GM23338 (cell line): ENCODE measurements around the gene LRFN4. TPM values are rescaled to one million over a fixed set of nuclear protein-coding genes. Genes with fewer than 3 reads are reported as not detected.
A peak's percentile ranks its signal among the peaks of the same experiment; 100 is the strongest.

Experiments used
- ATAC-seq: fragments of 200-7000 bp; cut with Tn5 transposase; 3 replicates; pipeline ENCODE4 v1.9.1; 2020
- DNase-seq: peaks from one replicate; pipeline ENCODE4 v3.0.0-alpha.2; 2015; ENCODE audit warnings: low spot score
- H2AFZ ChIP-seq: fragments of 200-600 bp; sonication (generic); 2 replicates; pipeline ENCODE4 v1.8.0; 2016; ENCODE audit warnings: antibody characterized with exemption, mild to moderate bottlenecking, moderate library complexity
- H3F3A ChIP-seq: fragments of 200-600 bp; sonication (generic); replicated peaks from 2 replicates; pipeline ENCODE4 v1.8.0; 2017; ENCODE audit warnings: antibody characterized with exemption, mixed run types, low read depth
- H3K27ac ChIP-seq: fragments of 200-600 bp; sonication (generic); 2 replicates; pipeline ENCODE4 v1.6.1; 2016; ENCODE audit warnings: low read depth
- H3K27me3 ChIP-seq: fragments of 200-600 bp; sonication (generic); 2 replicates; pipeline ENCODE4 v1.8.0; 2016; ENCODE audit warnings: mild to moderate bottlenecking, mixed run types, moderate library complexity; ENCODE audit not compliant: insufficient read depth
- H3K36me3 ChIP-seq: fragments of 200-600 bp; sonication (generic); 2 replicates; pipeline ENCODE4 v1.8.0; 2016; ENCODE audit warnings: mild to moderate bottlenecking; ENCODE audit not compliant: insufficient read depth
- H3K4me1 ChIP-seq: fragments of 200-600 bp; sonication (generic); 2 replicates; pipeline ENCODE4 v1.8.0; 2016; ENCODE audit warnings: mild to moderate bottlenecking, moderate library complexity; ENCODE audit not compliant: insufficient read depth
- H3K4me2 ChIP-seq: fragments of 200-600 bp; sonication (generic); 2 replicates; pipeline ENCODE4 v1.7.1; 2017; ENCODE audit warnings: mixed run types
- H3K4me3 ChIP-seq: fragments of 200-600 bp; sonication (generic); 2 replicates; pipeline ENCODE4 v1.6.1; 2016; ENCODE audit warnings: mixed run types
- H3K79me2 ChIP-seq: fragments of 200-600 bp; sonication (generic); replicated peaks from 2 replicates; pipeline ENCODE4 v1.8.0; 2017; ENCODE audit warnings: mild to moderate bottlenecking; ENCODE audit not compliant: insufficient read depth
- H3K9me2 ChIP-seq: fragments of 200-600 bp; sonication (generic); 2 replicates; pipeline ENCODE4 v1.8.0; 2017; ENCODE audit not compliant: insufficient read depth
- H4K20me1 ChIP-seq: fragments of 200-600 bp; sonication (generic); replicated peaks from 2 replicates; pipeline ENCODE4 v1.8.0; 2017; ENCODE audit warnings: mild to moderate bottlenecking; ENCODE audit not compliant: insufficient read depth
- H3K27ac Mint-ChIP-seq: 2 replicates; pipeline ENCODE4 v1.8.0; 2020; ENCODE audit warnings: inconsistent platforms, mild to moderate bottlenecking, moderate library complexity, mixed read lengths
- H3K27me3 Mint-ChIP-seq: 3 replicates; pipeline ENCODE4 v1.8.0; 2022; ENCODE audit warnings: low read depth, mild to moderate bottlenecking, moderate library complexity, mixed read lengths, inconsistent platforms; ENCODE audit not compliant: insufficient read depth, poor library complexity
- H3K36me3 Mint-ChIP-seq: 3 replicates; pipeline ENCODE4 v1.8.0; 2021; ENCODE audit warnings: low read depth, mild to moderate bottlenecking, inconsistent platforms, moderate library complexity, mixed read lengths
- H3K4me1 Mint-ChIP-seq: 3 replicates; pipeline ENCODE4 v1.8.0; 2020; ENCODE audit warnings: mild to moderate bottlenecking, inconsistent platforms, mixed read lengths
- H3K4me3 Mint-ChIP-seq: 3 replicates; pipeline ENCODE4 v1.8.0; 2021; ENCODE audit warnings: moderate library complexity, mild to moderate bottlenecking, inconsistent platforms, mixed read lengths
- H3K9me3 Mint-ChIP-seq: 3 replicates; pipeline ENCODE4 v1.8.0; 2020; ENCODE audit warnings: moderate library complexity, mild to moderate bottlenecking, inconsistent platforms, mixed read lengths
- CTCF ChIP-seq, 2 experiments: fragments of 200-600 bp in 1 of 2; sonication (generic) in 1 of 2; conservative IDR thresholded peaks; 2 replicates each; pipeline versions ENCODE4 v1.5.1 to v1.6.1; 2016 to 2017; ENCODE audit warnings: antibody characterized with exemption in 2 of 2, low read depth in 2 of 2, mild to moderate bottlenecking in 2 of 2, moderate library complexity in 1 of 2
- ETS1 ChIP-seq: IDR thresholded peaks from 2 replicates; pipeline ENCODE4 v1.6.1; 2016; ENCODE audit warnings: antibody characterized with exemption
- EZH2phosphoT487 ChIP-seq: fragments of 200-600 bp; sonication (generic); IDR thresholded peaks from one replicate; pipeline ENCODE4 v1.8.1; 2018; ENCODE audit warnings: antibody characterized with exemption; ENCODE audit not compliant: unreplicated experiment
- POLR2AphosphoS5 ChIP-seq: IDR thresholded peaks from 2 replicates; pipeline ENCODE4 v1.6.1; 2016; ENCODE audit warnings: antibody characterized with exemption, low read depth
- STAT1 ChIP-seq: IDR thresholded peaks from one replicate; pipeline ENCODE4 v1.6.1; 2016; ENCODE audit warnings: antibody characterized with exemption; ENCODE audit not compliant: unreplicated experiment
- ZNF114 ChIP-seq: fragments of 250-450 bp; sonication (Bioruptor Pico); IDR thresholded peaks from 2 replicates; pipeline ENCODE4 v1.5.0; 2020; ENCODE audit warnings: mild to moderate bottlenecking, moderate library complexity
- ZNF331 ChIP-seq: fragments of 250-450 bp; sonication (Bioruptor Pico); IDR thresholded peaks from 2 replicates; pipeline ENCODE4 v1.5.0; 2020; ENCODE audit warnings: low read depth, mild to moderate bottlenecking, moderate library complexity
- polyA plus RNA-seq: library from polyadenylated mRNA; unstranded; fragments of >200 nt; fragmentation: Nextera tagmentation; extraction: Ambion mirVana; gene quantifications from 2 replicates; pipeline ENCODE4 v1.2.1, GENCODE V29; 2016
- total RNA-seq: library from RNA; depleted of rRNA; stranded (reverse); fragments of >200 nt; shearing (Covaris generic); gene quantifications from 2 replicates; pipeline ENCODE4 v1.2.3, GENCODE V29; 2014
- TF ChIP-seq, protein P1 (sequence below): fragments of 250-450 bp; sonication (Bioruptor Pico); IDR thresholded peaks from 2 replicates; pipeline ENCODE4 v1.5.0; 2020; ENCODE audit warnings: mild to moderate bottlenecking, moderate library complexity
- TF ChIP-seq, protein P2 (sequence below): IDR thresholded peaks from one replicate; pipeline ENCODE4 v1.6.1; 2018; ENCODE audit warnings: antibody characterized with exemption; ENCODE audit not compliant: unreplicated experiment

Gene LRFN4
- total and polyA plus RNA-seq, 2 experiments from 2014 or later, result 9.8 to 63.5 TPM

DNA sequence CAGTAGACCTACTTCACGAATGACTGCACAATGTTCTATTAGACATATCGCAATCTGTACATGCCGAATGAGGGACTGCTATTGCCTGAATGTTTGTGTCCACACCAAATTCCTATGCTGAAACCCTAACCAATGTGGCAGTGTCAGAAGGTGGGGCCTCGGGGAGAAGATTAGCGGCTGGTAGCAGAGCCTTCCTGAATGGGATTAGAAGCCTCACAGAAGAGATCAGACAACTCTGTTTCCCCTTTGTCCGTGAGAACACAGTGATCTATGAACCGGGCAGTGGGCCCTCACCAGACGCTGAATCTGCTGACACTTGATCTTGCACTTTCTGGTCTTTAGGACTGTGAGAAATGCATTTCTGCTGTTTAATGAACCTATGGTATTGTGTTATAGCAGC lies 33.1 kb downstream of the LRFN4 start (continued):
- no peak for TF ChIP-seq ETS1
- TF ChIP-seq, protein P1, sequence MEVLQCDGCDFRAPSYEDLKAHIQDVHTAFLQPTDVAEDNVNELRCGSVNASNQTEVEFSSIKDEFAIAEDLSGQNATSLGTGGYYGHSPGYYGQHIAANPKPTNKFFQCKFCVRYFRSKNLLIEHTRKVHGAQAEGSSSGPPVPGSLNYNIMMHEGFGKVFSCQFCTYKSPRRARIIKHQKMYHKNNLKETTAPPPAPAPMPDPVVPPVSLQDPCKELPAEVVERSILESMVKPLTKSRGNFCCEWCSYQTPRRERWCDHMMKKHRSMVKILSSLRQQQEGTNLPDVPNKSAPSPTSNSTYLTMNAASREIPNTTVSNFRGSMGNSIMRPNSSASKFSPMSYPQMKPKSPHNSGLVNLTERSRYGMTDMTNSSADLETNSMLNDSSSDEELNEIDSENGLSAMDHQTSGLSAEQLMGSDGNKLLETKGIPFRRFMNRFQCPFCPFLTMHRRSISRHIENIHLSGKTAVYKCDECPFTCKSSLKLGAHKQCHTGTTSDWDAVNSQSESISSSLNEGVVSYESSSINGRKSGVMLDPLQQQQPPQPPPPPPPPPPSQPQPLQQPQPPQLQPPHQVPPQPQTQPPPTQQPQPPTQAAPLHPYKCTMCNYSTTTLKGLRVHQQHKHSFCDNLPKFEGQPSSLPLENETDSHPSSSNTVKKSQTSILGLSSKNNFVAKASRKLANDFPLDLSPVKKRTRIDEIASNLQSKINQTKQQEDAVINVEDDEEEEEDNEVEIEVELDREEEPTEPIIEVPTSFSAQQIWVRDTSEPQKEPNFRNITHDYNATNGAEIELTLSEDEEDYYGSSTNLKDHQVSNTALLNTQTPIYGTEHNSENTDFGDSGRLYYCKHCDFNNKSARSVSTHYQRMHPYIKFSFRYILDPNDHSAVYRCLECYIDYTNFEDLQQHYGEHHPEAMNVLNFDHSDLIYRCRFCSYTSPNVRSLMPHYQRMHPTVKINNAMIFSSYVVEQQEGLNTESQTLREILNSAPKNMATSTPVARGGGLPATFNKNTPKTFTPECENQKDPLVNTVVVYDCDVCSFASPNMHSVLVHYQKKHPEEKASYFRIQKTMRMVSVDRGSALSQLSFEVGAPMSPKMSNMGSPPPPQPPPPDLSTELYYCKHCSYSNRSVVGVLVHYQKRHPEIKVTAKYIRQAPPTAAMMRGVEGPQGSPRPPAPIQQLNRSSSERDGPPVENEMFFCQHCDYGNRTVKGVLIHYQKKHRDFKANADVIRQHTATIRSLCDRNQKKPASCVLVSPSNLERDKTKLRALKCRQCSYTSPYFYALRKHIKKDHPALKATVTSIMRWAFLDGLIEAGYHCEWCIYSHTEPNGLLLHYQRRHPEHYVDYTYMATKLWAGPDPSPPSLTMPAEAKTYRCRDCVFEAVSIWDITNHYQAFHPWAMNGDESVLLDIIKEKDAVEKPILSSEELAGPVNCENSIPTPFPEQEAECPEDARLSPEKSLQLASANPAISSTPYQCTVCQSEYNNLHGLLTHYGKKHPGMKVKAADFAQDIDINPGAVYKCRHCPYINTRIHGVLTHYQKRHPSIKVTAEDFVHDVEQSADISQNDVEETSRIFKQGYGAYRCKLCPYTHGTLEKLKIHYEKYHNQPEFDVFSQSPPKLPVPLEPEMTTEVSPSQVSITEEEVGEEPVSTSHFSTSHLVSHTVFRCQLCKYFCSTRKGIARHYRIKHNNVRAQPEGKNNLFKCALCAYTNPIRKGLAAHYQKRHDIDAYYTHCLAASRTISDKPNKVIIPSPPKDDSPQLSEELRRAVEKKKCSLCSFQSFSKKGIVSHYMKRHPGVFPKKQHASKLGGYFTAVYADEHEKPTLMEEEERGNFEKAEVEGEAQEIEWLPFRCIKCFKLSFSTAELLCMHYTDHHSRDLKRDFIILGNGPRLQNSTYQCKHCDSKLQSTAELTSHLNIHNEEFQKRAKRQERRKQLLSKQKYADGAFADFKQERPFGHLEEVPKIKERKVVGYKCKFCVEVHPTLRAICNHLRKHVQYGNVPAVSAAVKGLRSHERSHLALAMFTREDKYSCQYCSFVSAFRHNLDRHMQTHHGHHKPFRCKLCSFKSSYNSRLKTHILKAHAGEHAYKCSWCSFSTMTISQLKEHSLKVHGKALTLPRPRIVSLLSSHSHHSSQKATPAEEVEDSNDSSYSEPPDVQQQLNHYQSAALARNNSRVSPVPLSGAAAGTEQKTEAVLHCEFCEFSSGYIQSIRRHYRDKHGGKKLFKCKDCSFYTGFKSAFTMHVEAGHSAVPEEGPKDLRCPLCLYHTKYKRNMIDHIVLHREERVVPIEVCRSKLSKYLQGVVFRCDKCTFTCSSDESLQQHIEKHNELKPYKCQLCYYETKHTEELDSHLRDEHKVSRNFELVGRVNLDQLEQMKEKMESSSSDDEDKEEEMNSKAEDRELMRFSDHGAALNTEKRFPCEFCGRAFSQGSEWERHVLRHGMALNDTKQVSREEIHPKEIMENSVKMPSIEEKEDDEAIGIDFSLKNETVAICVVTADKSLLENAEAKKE (CRISPR knock-in tag), result no peak

- H3K9me3 Mint-ChIP-seq, result no peaks in the 10 kb centered on the region
- Histone ChIP-seq H2AFZ (no peak overlapping the region), H3K27me3 (no peaks in the 10 kb centered on the region), H3K4me2 (no peak overlapping the region), H3K79me2 (no peaks in the 10 kb centered on the region), H3K27ac (peak overlapping the region; percentile 64; the same call in 1 of the 2 replicates), H3F3A (no peaks in the 10 kb centered on the region), H3K9me2 (no peaks in the 10 kb centered on the region), H3K4me3 (no peak overlapping the region), H4K20me1 (no peaks in the 10 kb centered on the region), H3K36me3 (no peaks in the 10 kb centered on the region), H3K4me1 (no peaks in the 10 kb centered on the region; the same call in 1 of the 2 replicates)
- DNase-seq, result peak; percentile 40
- H3K27ac Mint-ChIP-seq, result peak overlapping the region; percentile 85
- H3K27me3 Mint-ChIP-seq, result peaks cover 2% of the 10 kb centered on the region
- H3K36me3 Mint-ChIP-seq, result no peaks in the 10 kb centered on the region; the same call in 2 of the 3 replicates
- no peak overlapping the region for H3K4me3 Mint-ChIP-seq
- ATAC-seq, result peak; percentile 30; the same call in 2 of the 3 replicates
- peaks cover 32% of the 10 kb centered on the region for H3K4me1 Mint-ChIP-seq
- TF ChIP-seq CTCF (conservative IDR thresholded peaks at IDR 0.05; ENCODE audit: low read depth in 2 of 2) (no peak), EZH2phosphoT487 (no peak), POLR2AphosphoS5 (no peak), ZNF114 (CRISPR knock-in tag) (no peak), ZNF331 (no peak), STAT1 (no peak)
- TF ChIP-seq, protein P2, sequence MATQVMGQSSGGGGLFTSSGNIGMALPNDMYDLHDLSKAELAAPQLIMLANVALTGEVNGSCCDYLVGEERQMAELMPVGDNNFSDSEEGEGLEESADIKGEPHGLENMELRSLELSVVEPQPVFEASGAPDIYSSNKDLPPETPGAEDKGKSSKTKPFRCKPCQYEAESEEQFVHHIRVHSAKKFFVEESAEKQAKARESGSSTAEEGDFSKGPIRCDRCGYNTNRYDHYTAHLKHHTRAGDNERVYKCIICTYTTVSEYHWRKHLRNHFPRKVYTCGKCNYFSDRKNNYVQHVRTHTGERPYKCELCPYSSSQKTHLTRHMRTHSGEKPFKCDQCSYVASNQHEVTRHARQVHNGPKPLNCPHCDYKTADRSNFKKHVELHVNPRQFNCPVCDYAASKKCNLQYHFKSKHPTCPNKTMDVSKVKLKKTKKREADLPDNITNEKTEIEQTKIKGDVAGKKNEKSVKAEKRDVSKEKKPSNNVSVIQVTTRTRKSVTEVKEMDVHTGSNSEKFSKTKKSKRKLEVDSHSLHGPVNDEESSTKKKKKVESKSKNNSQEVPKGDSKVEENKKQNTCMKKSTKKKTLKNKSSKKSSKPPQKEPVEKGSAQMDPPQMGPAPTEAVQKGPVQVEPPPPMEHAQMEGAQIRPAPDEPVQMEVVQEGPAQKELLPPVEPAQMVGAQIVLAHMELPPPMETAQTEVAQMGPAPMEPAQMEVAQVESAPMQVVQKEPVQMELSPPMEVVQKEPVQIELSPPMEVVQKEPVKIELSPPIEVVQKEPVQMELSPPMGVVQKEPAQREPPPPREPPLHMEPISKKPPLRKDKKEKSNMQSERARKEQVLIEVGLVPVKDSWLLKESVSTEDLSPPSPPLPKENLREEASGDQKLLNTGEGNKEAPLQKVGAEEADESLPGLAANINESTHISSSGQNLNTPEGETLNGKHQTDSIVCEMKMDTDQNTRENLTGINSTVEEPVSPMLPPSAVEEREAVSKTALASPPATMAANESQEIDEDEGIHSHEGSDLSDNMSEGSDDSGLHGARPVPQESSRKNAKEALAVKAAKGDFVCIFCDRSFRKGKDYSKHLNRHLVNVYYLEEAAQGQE, result no peak
These were observed 35.2 kb downstream of the LRFN4 start for GRCh38 chr11:66891851-66892660.
